HK-2 (cell line): Measurements from ENCODE around the gene GALNS.
A peak's percentile ranks its signal among the peaks of the same experiment; 100 is the strongest.

ENCODE experiments used
- DNase-seq: peaks from one replicate; pipeline ENCODE4 v3.0.0-alpha.2; 2018; ENCODE audit not compliant: unreplicated experiment

The GALNS gene

GRCh38 chr16:88769617-88770460, 86.9 kb downstream of the GALNS start:
- peak; percentile 67 for DNase-seq

- peak; percentile 54 for DNase-seq
These were observed 88.5 kb downstream of the GALNS start for GRCh38 chr16:88768071-88768783.

- no peak for DNase-seq
These were observed 89.1 kb downstream of the GALNS start for GRCh38 chr16:88767546-88768070.

- DNase-seq, result no peak
These were observed 89.8 kb downstream of the GALNS start for GRCh38 chr16:88766975-88767374.

GRCh38 chr16:88764913-88765349, 91.8 kb downstream of the GALNS start:
- peak; percentile 87 for DNase-seq

GRCh38 chr16:88764080-88764479, 92.7 kb downstream of the GALNS start:
- DNase-seq, result no peak
